Left kidney (tissue), 2 donors: ENCODE data around the gene ZFAND2A. TPM values are rescaled to one million over a fixed set of nuclear protein-coding genes. Genes with fewer than 3 reads are reported as not detected.
"Not testable (repeated sequence)": the region's sequence is repeated elsewhere in the genome, so short reads cannot be mapped to it uniquely, and the experiment has no call there.

Source experiments
- DNase-seq: peaks from one replicate; pipeline ENCODE4 v3.0.0-alpha.2; 2013
- polyA plus RNA-seq: library from polyadenylated mRNA; unstranded; fragments of 120-200 nt; gene quantifications from one replicate; pipeline ENCODE4 v1.2.1, GENCODE V29; 2013; ENCODE audit not compliant: insufficient read length

ZFAND2A gene
- polyA plus RNA-seq, 1 donor, result 22.5 TPM

GRCh38 chr7:1175967-1176851, 16.2 kb upstream of the ZFAND2A start:
- peak; percentile 76 for DNase-seq

- no peak for DNase-seq
Measured at GRCh38 chr7:1175597-1175966, 15.6 kb upstream of the ZFAND2A start.

GRCh38 chr7:1174881-1175596, 15.0 kb upstream of the ZFAND2A start:
- no peak for DNase-seq

GRCh38 chr7:1174002-1174401, 14.0 kb upstream of the ZFAND2A start:
- DNase-seq, result no peak

GRCh38 chr7:1172666-1173523, 12.9 kb upstream of the ZFAND2A start:
- no peak for DNase-seq

- DNase-seq, result not testable (repeated sequence)
Measured at GRCh38 chr7:1171516-1171915, 11.5 kb upstream of the ZFAND2A start.

- DNase-seq, result no peak
Measured at GRCh38 chr7:1170741-1171501, 10.9 kb upstream of the ZFAND2A start.

- DNase-seq, result no peak
Measured at GRCh38 chr7:1169409-1170368, 9.7 kb upstream of the ZFAND2A start.

GRCh38 chr7:1168422-1168821, 8.4 kb upstream of the ZFAND2A start:
- no peak for DNase-seq

GRCh38 chr7:1164436-1164835, 4.4 kb upstream of the ZFAND2A start:
- no peak for DNase-seq

- DNase-seq, result no peak
Measured at GRCh38 chr7:1163121-1163520, 3.1 kb upstream of the ZFAND2A start.

GRCh38 chr7:1160670-1161021, 650 bp upstream of the ZFAND2A start:
- no peak for DNase-seq

- DNase-seq, result not testable (repeated sequence)
Measured at GRCh38 chr7:1159231-1159630, 765 bp downstream of the ZFAND2A start.

- DNase-seq, result no peak
Measured at GRCh38 chr7:1158203-1159126, 1.5 kb downstream of the ZFAND2A start.

GRCh38 chr7:1156782-1157535, 3.0 kb downstream of the ZFAND2A start:
- no peak for DNase-seq

GRCh38 chr7:1155818-1156781, 3.9 kb downstream of the ZFAND2A start:
- DNase-seq, result not testable (repeated sequence)

- no peak for DNase-seq
Measured at GRCh38 chr7:1154172-1154739, 5.7 kb downstream of the ZFAND2A start.
